ENCODE results near the gene EML6. TPM values are rescaled to one million over a fixed set of nuclear protein-coding genes. Genes with fewer than 3 reads are reported as not detected.

EML6 gene
- total and polyA plus RNA-seq, 2 experiments from 2014 or later, result 2.7 to 6.2 TPM

- no peak for TF ChIP-seq CTCF (conservative IDR thresholded peaks at IDR 0.05; ENCODE audit: low read depth in 2 of 2)
- no peak for TF ChIP-seq ZNF331 (CRISPR knock-in tag; IDR thresholded peaks at IDR 0.05; ENCODE audit: low read depth)
- TF ChIP-seq CREB1 (CRISPR knock-in tag; IDR thresholded peaks at IDR 0.05; ENCODE audit: low read depth), result no peak
- no peak for TF ChIP-seq REST (IDR thresholded peaks at IDR 0.05; ENCODE audit: unreplicated experiment)
Observed at GRCh38 chr2:54916637-54917036, 193.2 kb downstream of the EML6 start (continued).

- no peak overlapping the region for H3K4me3 Mint-ChIP-seq
- no peaks in the 10 kb centered on the region for H3K9me2 ChIP-seq (ENCODE audit: insufficient read depth)
- no peaks in the 10 kb centered on the region for H3K79me2 ChIP-seq (replicated peaks; ENCODE audit: insufficient read depth)
- H3K9me3 Mint-ChIP-seq, result 0 out of 3 replicates have a peak, but pooled peaks cover 3% of the 10 kb centered on the region
- peaks cover under 1% of the 10 kb centered on the region for H3K27me3 Mint-ChIP-seq (ENCODE audit: insufficient read depth, low read depth, poor library complexity)
- no peak overlapping the region for H3K4me3 ChIP-seq
- H3K4me1 Mint-ChIP-seq, result no peaks in the 10 kb centered on the region
- no peak overlapping the region for H2AFZ ChIP-seq
- H4K20me1 ChIP-seq (replicated peaks; ENCODE audit: insufficient read depth), result no peaks in the 10 kb centered on the region
- no peak overlapping the region for H3K27ac ChIP-seq (ENCODE audit: low read depth)
- DNase-seq (ENCODE audit: low spot score), result no peak
- H3K4me1 ChIP-seq (ENCODE audit: insufficient read depth), result no peaks in the 10 kb centered on the region
- no peaks in the 10 kb centered on the region for H3F3A ChIP-seq (replicated peaks; ENCODE audit: low read depth)
- no peak overlapping the region for H3K4me2 ChIP-seq
- H3K27me3 ChIP-seq (ENCODE audit: insufficient read depth), result no peaks in the 10 kb centered on the region
- ATAC-seq, result no peak
- no peak overlapping the region for H3K27ac Mint-ChIP-seq
- no peaks in the 10 kb centered on the region for H3K36me3 ChIP-seq (ENCODE audit: insufficient read depth)
- H3K36me3 Mint-ChIP-seq (ENCODE audit: low read depth), result no peaks in the 10 kb centered on the region
- TF ChIP-seq ZNF114 (CRISPR knock-in tag; IDR thresholded peaks at IDR 0.05) (no peak), CTCF (conservative IDR thresholded peaks at IDR 0.05; ENCODE audit: low read depth in 2 of 2) (no peak), EZH2 (IDR thresholded peaks at IDR 0.05; ENCODE audit: low read depth, unreplicated experiment) (no peak), CREB1 (CRISPR knock-in tag; IDR thresholded peaks at IDR 0.05; ENCODE audit: low read depth) (no peak), POLR2AphosphoS5 (IDR thresholded peaks at IDR 0.05; ENCODE audit: low read depth) (no peak), NANOG (IDR thresholded peaks at IDR 0.05; ENCODE audit: borderline replicate concordance) (no peak), ETS1 (IDR thresholded peaks at IDR 0.05) (no peak), ZNF331 (CRISPR knock-in tag; IDR thresholded peaks at IDR 0.05; ENCODE audit: low read depth) (no peak), JUNB (IDR thresholded peaks at IDR 0.05; ENCODE audit: unreplicated experiment) (no peak)
Observed at GRCh38 chr2:54918647-54919280, 195.3 kb downstream of the EML6 start.

Data from GM23338 (cell line).